Measurements from ENCODE around the gene MPZL3.
A peak's percentile ranks its signal among the peaks of the same experiment; 100 is the strongest.

The MPZL3 gene

GRCh38 chr11:118267486-118267885 lies 15.3 kb upstream of the MPZL3 start:
- Histone ChIP-seq H3K27ac (ENCODE audit: low read depth in 2 of 2, low read length in 2 of 2) (no peak overlapping the region), H3K36me3 (ENCODE audit: control insufficient read depth in 2 of 2, insufficient read depth in 2 of 2, low read length in 2 of 2) (no peaks in the 10 kb centered on the region), H3K4me1 (ENCODE audit: control insufficient read depth in 2 of 2, insufficient read depth in 2 of 2, low read length in 2 of 2) (peaks cover 6 to 23% of the 10 kb centered on the region in 2 donors), H3K9me3 (ENCODE audit: control insufficient read depth in 2 of 2, low read length in 2 of 2) (no peaks in the 10 kb centered on the region), H3K4me3 (ENCODE audit: low read length in 2 of 2) (no peak overlapping the region), H3K9ac (ENCODE audit: low read depth in 1 of 2, low read length in 2 of 2) (no peak overlapping the region), H3K27me3 (ENCODE audit: control insufficient read depth in 2 of 2, insufficient read depth in 2 of 2, low read length in 2 of 2) (no peaks in the 10 kb centered on the region)

GRCh38 chr11:118265954-118266353 lies 13.8 kb upstream of the MPZL3 start:
- peak overlapping the region; percentile 69 to 77 for H3K4me3 ChIP-seq (ENCODE audit: low read length in 2 of 2)
- H3K36me3 ChIP-seq (ENCODE audit: control insufficient read depth in 2 of 2, insufficient read depth in 2 of 2, low read length in 2 of 2) = peaks cover 0 to 6% of the 10 kb centered on the region in 2 donors
- H3K9me3 ChIP-seq (ENCODE audit: control insufficient read depth in 2 of 2, low read length in 2 of 2) = no peaks in the 10 kb centered on the region
- H3K4me1 ChIP-seq (ENCODE audit: control insufficient read depth in 2 of 2, insufficient read depth in 2 of 2, low read length in 2 of 2) = peaks cover 10 to 31% of the 10 kb centered on the region in 2 donors
- peak overlapping the region; percentile 75 to 86 for H3K27ac ChIP-seq (ENCODE audit: low read depth in 2 of 2, low read length in 2 of 2)
- peak overlapping the region; percentile 15 to 82 for H3K9ac ChIP-seq (ENCODE audit: low read depth in 1 of 2, low read length in 2 of 2)
- no peaks in the 10 kb centered on the region for H3K27me3 ChIP-seq (ENCODE audit: control insufficient read depth in 2 of 2, insufficient read depth in 2 of 2, low read length in 2 of 2)

- H3K4me3 ChIP-seq (ENCODE audit: low read length in 2 of 2) = peak overlapping the region; percentile 69 to 77
- peaks cover 6 to 8% of the 10 kb centered on the region in 2 donors for H3K36me3 ChIP-seq (ENCODE audit: control insufficient read depth in 2 of 2, insufficient read depth in 2 of 2, low read length in 2 of 2)
- H3K9me3 ChIP-seq (ENCODE audit: control insufficient read depth in 2 of 2, low read length in 2 of 2) = no peaks in the 10 kb centered on the region
- peak overlapping the region; percentile 71 to 82 for H3K9ac ChIP-seq (ENCODE audit: low read depth in 1 of 2, low read length in 2 of 2)
- H3K27me3 ChIP-seq (ENCODE audit: control insufficient read depth in 2 of 2, insufficient read depth in 2 of 2, low read length in 2 of 2) = no peaks in the 10 kb centered on the region
- H3K27ac ChIP-seq (ENCODE audit: low read depth in 2 of 2, low read length in 2 of 2) = peak overlapping the region; percentile 75 to 86
- peaks cover 10 to 31% of the 10 kb centered on the region in 2 donors for H3K4me1 ChIP-seq (ENCODE audit: control insufficient read depth in 2 of 2, insufficient read depth in 2 of 2, low read length in 2 of 2)
These were observed 12.7 kb upstream of the MPZL3 start for GRCh38 chr11:118264569-118265465.

GRCh38 chr11:118263695-118264568 lies 11.8 kb upstream of the MPZL3 start, which contains the start of gene MPZL2:
MPZL2 (minus strand) TSS chr11:118264297; CDS start chr11:118264153, 144 bp downstream.
- Histone ChIP-seq H3K36me3 (ENCODE audit: control insufficient read depth in 2 of 2, insufficient read depth in 2 of 2, low read length in 2 of 2) (peaks cover 6 to 10% of the 10 kb centered on the region in 2 donors), H3K27me3 (ENCODE audit: control insufficient read depth in 2 of 2, insufficient read depth in 2 of 2, low read length in 2 of 2) (no peaks in the 10 kb centered on the region), H3K9me3 (ENCODE audit: control insufficient read depth in 2 of 2, low read length in 2 of 2) (no peaks in the 10 kb centered on the region), H3K27ac (ENCODE audit: low read depth in 2 of 2, low read length in 2 of 2) (peak within 1 kb of the TSS; percentile 75 to 86), H3K4me3 (ENCODE audit: low read length in 2 of 2) (peak within 1 kb of the TSS; percentile 69 to 77), H3K9ac (ENCODE audit: low read depth in 1 of 2, low read length in 2 of 2) (peak within 1 kb of the TSS; percentile 71 to 82), H3K4me1 (ENCODE audit: control insufficient read depth in 2 of 2, insufficient read depth in 2 of 2, low read length in 2 of 2) (peaks cover 10 to 31% of the 10 kb centered on the region in 2 donors)

- Histone ChIP-seq H3K27me3 (ENCODE audit: control insufficient read depth in 2 of 2, insufficient read depth in 2 of 2, low read length in 2 of 2) (no peaks in the 10 kb centered on the region), H3K4me1 (ENCODE audit: control insufficient read depth in 2 of 2, insufficient read depth in 2 of 2, low read length in 2 of 2) (peaks cover 10 to 31% of the 10 kb centered on the region in 2 donors), H3K27ac (ENCODE audit: low read depth in 2 of 2, low read length in 2 of 2) (peak overlapping the region; percentile 75 to 86), H3K4me3 (ENCODE audit: low read length in 2 of 2) (peak overlapping the region; percentile 69 to 77), H3K36me3 (ENCODE audit: control insufficient read depth in 2 of 2, insufficient read depth in 2 of 2, low read length in 2 of 2) (peaks cover 6 to 15% of the 10 kb centered on the region in 2 donors), H3K9ac (ENCODE audit: low read depth in 1 of 2, low read length in 2 of 2) (peak overlapping the region; percentile 35 to 82), H3K9me3 (ENCODE audit: control insufficient read depth in 2 of 2, low read length in 2 of 2) (no peaks in the 10 kb centered on the region)
These were observed 10.9 kb upstream of the MPZL3 start for GRCh38 chr11:118263112-118263511.

- H3K27ac ChIP-seq (ENCODE audit: low read depth in 2 of 2, low read length in 2 of 2) = no peak overlapping the region
- H3K4me3 ChIP-seq (ENCODE audit: low read length in 2 of 2) = no peak overlapping the region
- H3K9me3 ChIP-seq (ENCODE audit: control insufficient read depth in 2 of 2, low read length in 2 of 2) = no peaks in the 10 kb centered on the region
- peaks cover 6 to 22% of the 10 kb centered on the region in 2 donors for H3K4me1 ChIP-seq (ENCODE audit: control insufficient read depth in 2 of 2, insufficient read depth in 2 of 2, low read length in 2 of 2)
- H3K27me3 ChIP-seq (ENCODE audit: control insufficient read depth in 2 of 2, insufficient read depth in 2 of 2, low read length in 2 of 2) = no peaks in the 10 kb centered on the region
- H3K36me3 ChIP-seq (ENCODE audit: control insufficient read depth in 2 of 2, insufficient read depth in 2 of 2, low read length in 2 of 2) = peaks cover 13 to 21% of the 10 kb centered on the region in 2 donors
- no peak overlapping the region for H3K9ac ChIP-seq (ENCODE audit: low read depth in 1 of 2, low read length in 2 of 2)
These were observed 8.2 kb upstream of the MPZL3 start for GRCh38 chr11:118260353-118260752.

- Histone ChIP-seq H3K27me3 (ENCODE audit: control insufficient read depth in 2 of 2, insufficient read depth in 2 of 2, low read length in 2 of 2) (no peaks in the 10 kb centered on the region), H3K27ac (ENCODE audit: low read depth in 2 of 2, low read length in 2 of 2) (no peak overlapping the region), H3K9me3 (ENCODE audit: control insufficient read depth in 2 of 2, low read length in 2 of 2) (no peaks in the 10 kb centered on the region), H3K36me3 (ENCODE audit: control insufficient read depth in 2 of 2, insufficient read depth in 2 of 2, low read length in 2 of 2) (peaks cover 13 to 25% of the 10 kb centered on the region in 2 donors), H3K4me1 (ENCODE audit: control insufficient read depth in 2 of 2, insufficient read depth in 2 of 2, low read length in 2 of 2) (peaks cover 6 to 19% of the 10 kb centered on the region in 2 donors), H3K4me3 (ENCODE audit: low read length in 2 of 2) (no peak overlapping the region), H3K9ac (ENCODE audit: low read depth in 1 of 2, low read length in 2 of 2) (no peak overlapping the region)
These were observed 7.0 kb upstream of the MPZL3 start for GRCh38 chr11:118259138-118259537.

- no peak overlapping the region for H3K9ac ChIP-seq (ENCODE audit: low read depth in 1 of 2, low read length in 2 of 2)
- peaks cover 13 to 25% of the 10 kb centered on the region in 2 donors for H3K36me3 ChIP-seq (ENCODE audit: control insufficient read depth in 2 of 2, insufficient read depth in 2 of 2, low read length in 2 of 2)
- no peaks in the 10 kb centered on the region for H3K27me3 ChIP-seq (ENCODE audit: control insufficient read depth in 2 of 2, insufficient read depth in 2 of 2, low read length in 2 of 2)
- no peaks in the 10 kb centered on the region for H3K9me3 ChIP-seq (ENCODE audit: control insufficient read depth in 2 of 2, low read length in 2 of 2)
- H3K4me3 ChIP-seq (ENCODE audit: low read length in 2 of 2) = no peak overlapping the region
- peaks cover 6 to 19% of the 10 kb centered on the region in 2 donors for H3K4me1 ChIP-seq (ENCODE audit: control insufficient read depth in 2 of 2, insufficient read depth in 2 of 2, low read length in 2 of 2)
- no peak overlapping the region for H3K27ac ChIP-seq (ENCODE audit: low read depth in 2 of 2, low read length in 2 of 2)
These were observed 6.2 kb upstream of the MPZL3 start for GRCh38 chr11:118258410-118258809.

GRCh38 chr11:118252688-118253087 lies 523 bp upstream of the MPZL3 start:
- Histone ChIP-seq H3K27me3 (ENCODE audit: control insufficient read depth in 2 of 2, insufficient read depth in 2 of 2, low read length in 2 of 2) (no peaks in the 10 kb centered on the region), H3K36me3 (ENCODE audit: control insufficient read depth in 2 of 2, insufficient read depth in 2 of 2, low read length in 2 of 2) (peaks cover 6 to 9% of the 10 kb centered on the region in 2 donors), H3K4me3 (ENCODE audit: low read length in 2 of 2) (peak overlapping the region; percentile 87 to 93), H3K9me3 (ENCODE audit: control insufficient read depth in 2 of 2, low read length in 2 of 2) (no peaks in the 10 kb centered on the region), H3K9ac (ENCODE audit: low read depth in 1 of 2, low read length in 2 of 2) (no peak overlapping the region), H3K4me1 (ENCODE audit: control insufficient read depth in 2 of 2, insufficient read depth in 2 of 2, low read length in 2 of 2) (peaks cover 7 to 8% of the 10 kb centered on the region in 2 donors), H3K27ac (ENCODE audit: low read depth in 2 of 2, low read length in 2 of 2) (peak overlapping the region; percentile 89 to 90)
